GM21367 (cell line): ENCODE measurements around the gene PLEKHG3.

ENCODE experiments used
- ATAC-seq: cut with Tn5 transposase; IDR thresholded peaks from one replicate; pipeline ENCODE4 v1.9.1; 2021; ENCODE audit not compliant: unreplicated experiment

Gene PLEKHG3

GRCh38 chr14:64725261-64725815 is 21.1 kb downstream of the PLEKHG3 start:
- no peak for ATAC-seq

- ATAC-seq: no peak
These were observed 21.8 kb downstream of the PLEKHG3 start for GRCh38 chr14:64725879-64726584.

GRCh38 chr14:64726585-64726890 is 22.3 kb downstream of the PLEKHG3 start:
- ATAC-seq: no peak

GRCh38 chr14:64727551-64728071 is 23.4 kb downstream of the PLEKHG3 start:
- no peak for ATAC-seq

- ATAC-seq: no peak
These were observed 23.9 kb downstream of the PLEKHG3 start for GRCh38 chr14:64728106-64728505.

GRCh38 chr14:64728856-64729255 is 24.6 kb downstream of the PLEKHG3 start:
- ATAC-seq: no peak

- no peak for ATAC-seq
These were observed 25.3 kb downstream of the PLEKHG3 start for GRCh38 chr14:64729386-64730060.

GRCh38 chr14:64730061-64730440 is 25.8 kb downstream of the PLEKHG3 start:
- ATAC-seq: no peak

- ATAC-seq: no peak
These were observed 26.5 kb downstream of the PLEKHG3 start for GRCh38 chr14:64730681-64731080.

- no peak for ATAC-seq
These were observed 26.9 kb downstream of the PLEKHG3 start for GRCh38 chr14:64731141-64731581.

- no peak for ATAC-seq
These were observed 27.8 kb downstream of the PLEKHG3 start for GRCh38 chr14:64732066-64732465.

- ATAC-seq: no peak
These were observed 28.4 kb downstream of the PLEKHG3 start for GRCh38 chr14:64732536-64733120.

GRCh38 chr14:64733321-64733720 is 29.1 kb downstream of the PLEKHG3 start:
- no peak for ATAC-seq

- no peak for ATAC-seq
These were observed 29.7 kb downstream of the PLEKHG3 start for GRCh38 chr14:64733899-64734298.

- no peak for ATAC-seq
These were observed 30.8 kb downstream of the PLEKHG3 start for GRCh38 chr14:64734990-64735389.

- ATAC-seq: no peak
These were observed 32.3 kb downstream of the PLEKHG3 start for GRCh38 chr14:64736271-64737169.

- no peak for ATAC-seq
These were observed 33.4 kb downstream of the PLEKHG3 start for GRCh38 chr14:64737391-64738280.

GRCh38 chr14:64738281-64738804 is 34.1 kb downstream of the PLEKHG3 start:
- ATAC-seq: no peak

- no peak for ATAC-seq
These were observed 37.0 kb downstream of the PLEKHG3 start for GRCh38 chr14:64741200-64741599.

- ATAC-seq: no peak
These were observed 37.7 kb downstream of the PLEKHG3 start for GRCh38 chr14:64741961-64742360.
